H1 (cell line): ENCODE results near the gene KCND1. TPM values are rescaled to one million over a fixed set of nuclear protein-coding genes. Genes with fewer than 3 reads are reported as not detected.

Experiments used
- CTCF ChIA-PET: fragments of 300-600 bp; sonication (Branson Sonifier 250); formaldehyde crosslinking; loops from one replicate; lab custom pipeline; 2021; ENCODE audit not compliant: partially characterized antibody; lab: Charles Lee
- POLR2A ChIA-PET: fragments of 300-600 bp; sonication (Branson Sonifier 250); formaldehyde crosslinking; loops from one replicate; lab custom pipeline; 2021; ENCODE audit warnings: inconsistent platforms; ENCODE audit not compliant: partially characterized antibody; lab: Charles Lee
- DNase-seq, 2 experiments: peaks; one replicate each; pipeline versions ENCODE4 v3.0.0 to v3.0.0-alpha.2; 2010 to 2022; ENCODE audit warnings: low spot score in 2 of 2, low read depth in 1 of 2, mixed read lengths in 1 of 2
- FAIRE-seq: peaks from 2 replicates; lab custom pipeline; 2011; peaks lifted over from hg19 to GRCh38; lab: Jason Lieb, UNC
- H2AFZ ChIP-seq: 2 replicates; pipeline ENCODE4 v1.8.1; 2012; ENCODE audit warnings: low read length, inconsistent platforms
- H2AK5ac ChIP-seq: 2 replicates; pipeline ENCODE4 v1.6.1; 2013; ENCODE audit warnings: low read depth, low read length
- H2BK120ac ChIP-seq: replicated peaks from 2 replicates; pipeline ENCODE3; 2013; ENCODE audit warnings: low read depth, low read length, inconsistent platforms
- H2BK12ac ChIP-seq: 2 replicates; pipeline ENCODE4 v1.6.1; 2013; ENCODE audit warnings: low read depth, low read length
- H2BK15ac ChIP-seq: 2 replicates; pipeline ENCODE4 v1.6.1; 2013; ENCODE audit warnings: low read length
- H2BK20ac ChIP-seq: 2 replicates; pipeline ENCODE4 v1.6.1; 2013; ENCODE audit warnings: low read length
- H2BK5ac ChIP-seq: 2 replicates; pipeline ENCODE4 v1.6.1; 2013; ENCODE audit warnings: low read depth, low read length
- H3K14ac ChIP-seq: 2 replicates; pipeline ENCODE4 v1.6.1; 2013; ENCODE audit warnings: inconsistent platforms; ENCODE audit not compliant: insufficient read length
- H3K18ac ChIP-seq: 2 replicates; pipeline ENCODE4 v1.6.1; 2013; ENCODE audit warnings: low read length; ENCODE audit errors: extremely low read depth
- H3K23ac ChIP-seq: 2 replicates; pipeline ENCODE4 v1.6.1; 2013; ENCODE audit warnings: inconsistent platforms; ENCODE audit not compliant: insufficient read length
- H3K23me2 ChIP-seq: 2 replicates; pipeline ENCODE4 v1.6.1; 2013; ENCODE audit warnings: low read depth, low read length
- H3K27ac ChIP-seq: 2 replicates; pipeline ENCODE4 v1.6.1; 2011; ENCODE audit warnings: low read depth, low read length, inconsistent platforms
- H3K27me3 ChIP-seq, 4 experiments: replicated peaks in 1 of 4; 1 replicate in 1 of 4; 2 replicates in 3 of 4; pipeline versions ENCODE4 v1.6.1 to v1.8.1; 2011 to 2013; ENCODE audit warnings: low read length in 3 of 4, mild to moderate bottlenecking in 3 of 4, inconsistent platforms in 2 of 4, mixed read lengths in 2 of 4, moderate library complexity in 1 of 4; ENCODE audit not compliant: control insufficient read depth in 3 of 4, insufficient read depth in 3 of 4; ENCODE audit errors: extremely low read depth in 1 of 4
- H3K36me3 ChIP-seq, 4 experiments: 2 replicates each; pipeline versions ENCODE4 v1.6.1 to v1.8.1; 2011 to 2013; ENCODE audit warnings: mild to moderate bottlenecking in 4 of 4, low read length in 3 of 4, moderate library complexity in 2 of 4, control low read depth in 1 of 4, inconsistent platforms in 1 of 4; ENCODE audit not compliant: insufficient read depth in 4 of 4, control insufficient read depth in 2 of 4
- H3K4ac ChIP-seq: replicated peaks from 2 replicates; pipeline ENCODE3; 2013; ENCODE audit warnings: low read length, low read depth, mixed read lengths, inconsistent platforms; ENCODE audit not compliant: insufficient read length
- H3K4me1 ChIP-seq, 4 experiments: replicated peaks in 1 of 4; 1 replicate in 1 of 4; 2 replicates in 3 of 4; pipeline versions ENCODE4 v1.6.1 to v1.8.1; 2011 to 2013; ENCODE audit warnings: low read length in 3 of 4, inconsistent platforms in 2 of 4, mixed read lengths in 1 of 4; ENCODE audit not compliant: insufficient read depth in 4 of 4, control insufficient read depth in 3 of 4
- H3K4me2 ChIP-seq, 2 experiments: 2 replicates each; pipeline versions ENCODE4 v1.6.1 to v1.8.1; 2011 to 2013; ENCODE audit warnings: low read depth in 2 of 2, low read length in 2 of 2, control low read depth in 1 of 2, inconsistent platforms in 1 of 2, mild to moderate bottlenecking in 1 of 2; ENCODE audit not compliant: insufficient read depth in 1 of 2
- H3K4me3 ChIP-seq, 4 experiments: fragments of 200-600, 300-600 bp in 1 of 4; sonication (generic), shearing (Covaris generic), sonication (Bioruptor Twin) in 1 of 4; 2 replicates each; pipeline versions ENCODE4 v1.5.1 to v1.8.1; 2011 to 2016; ENCODE audit warnings: low read length in 4 of 4, low read depth in 3 of 4, control low read depth in 2 of 4, inconsistent platforms in 2 of 4, mild to moderate bottlenecking in 2 of 4, mixed read lengths in 1 of 4, moderate library complexity in 1 of 4; ENCODE audit not compliant: insufficient read depth in 2 of 4; ENCODE audit errors: extremely low read depth in 1 of 4
- H3K56ac ChIP-seq: replicated peaks from 2 replicates; pipeline ENCODE3; 2013; ENCODE audit warnings: low read depth, mild to moderate bottlenecking, mixed read lengths, low read length, inconsistent platforms; ENCODE audit not compliant: insufficient read length
- H3K79me1 ChIP-seq: 2 replicates; pipeline ENCODE4 v1.6.1; 2013; ENCODE audit warnings: low read depth, low read length, control low read depth
- H3K79me2 ChIP-seq, 2 experiments: 2 replicates each; pipeline versions ENCODE4 v1.6.1 to v1.8.1; 2012 to 2013; ENCODE audit warnings: low read length in 2 of 2, mild to moderate bottlenecking in 2 of 2, inconsistent platforms in 1 of 2; ENCODE audit not compliant: insufficient read depth in 2 of 2, control insufficient read depth in 1 of 2
- H3K9ac ChIP-seq, 4 experiments: replicated peaks in 1 of 4; 1 replicate in 1 of 4; 2 replicates in 3 of 4; pipeline versions ENCODE4 v1.6.1 to v1.8.1; 2011 to 2013; ENCODE audit warnings: low read depth in 3 of 4, low read length in 3 of 4, control low read depth in 2 of 4, mild to moderate bottlenecking in 2 of 4, moderate library complexity in 2 of 4, inconsistent platforms in 1 of 4; ENCODE audit errors: extremely low read depth in 1 of 4
- H3K9me3 ChIP-seq, 2 experiments: 2 replicates each; pipeline versions ENCODE4 v1.6.1 to v1.8.1; 2012 to 2013; ENCODE audit warnings: mild to moderate bottlenecking in 2 of 2, moderate library complexity in 2 of 2, control low read depth in 1 of 2, inconsistent platforms in 1 of 2, low read depth in 1 of 2, low read length in 1 of 2, mixed read lengths in 1 of 2; ENCODE audit not compliant: insufficient read depth in 2 of 2
- H4K20me1 ChIP-seq, 2 experiments: replicated peaks in 1 of 2; 2 replicates each; pipeline versions ENCODE3 to v1.8.1; 2011 to 2013; ENCODE audit warnings: inconsistent platforms in 2 of 2, low read length in 2 of 2, mild to moderate bottlenecking in 1 of 2; ENCODE audit not compliant: insufficient read depth in 2 of 2, control insufficient read depth in 1 of 2
- H4K5ac ChIP-seq: 2 replicates; pipeline ENCODE4 v1.6.1; 2013; ENCODE audit warnings: low read length, low read depth, mixed read lengths, inconsistent platforms; ENCODE audit not compliant: insufficient read length
- H4K8ac ChIP-seq: 2 replicates; pipeline ENCODE4 v1.8.0; 2013; ENCODE audit warnings: mild to moderate bottlenecking, moderate library complexity, low read length, inconsistent platforms; ENCODE audit not compliant: insufficient read depth; ENCODE audit errors: extremely low read depth
- H4K91ac ChIP-seq: replicated peaks from 2 replicates; pipeline ENCODE3; 2013; ENCODE audit warnings: low read length, mixed read lengths, inconsistent platforms; ENCODE audit not compliant: insufficient read length
- BCL11A ChIP-seq, 2 experiments: IDR thresholded peaks; one replicate each; pipeline ENCODE4 v1.6.1; 2011; ENCODE audit warnings: low read depth in 2 of 2, low read length in 2 of 2, mild to moderate bottlenecking in 2 of 2
- EGR1 ChIP-seq: IDR thresholded peaks from 2 replicates; pipeline ENCODE4 v1.6.1; 2011; ENCODE audit warnings: low read depth, low read length, borderline replicate concordance
- EZH2 ChIP-seq: fragments of 200-600 bp; sonication (generic); IDR thresholded peaks from 2 replicates; pipeline ENCODE4 v1.7.1; 2012; ENCODE audit warnings: low read depth, mild to moderate bottlenecking, moderate library complexity, low read length, inconsistent platforms; ENCODE audit not compliant: severe bottlenecking
- GTF2F1 ChIP-seq: IDR thresholded peaks from 2 replicates; pipeline ENCODE4 v1.6.1; 2012; ENCODE audit warnings: low read depth, low read length, improper control_type of control experiment, borderline replicate concordance
- HDAC6 ChIP-seq: IDR thresholded peaks from one replicate; pipeline ENCODE4 v1.7.1; 2012; ENCODE audit warnings: low read depth, mild to moderate bottlenecking, inconsistent platforms, low read length, moderate library complexity
- JUND ChIP-seq: IDR thresholded peaks from 2 replicates; pipeline ENCODE4 v1.6.1; 2011; ENCODE audit warnings: mild to moderate bottlenecking, improper control_type of control experiment, low read length
- KDM1A ChIP-seq: fragments of 200-600, 300-600 bp; sonication (generic); IDR thresholded peaks from 2 replicates; pipeline ENCODE4 v1.7.1; 2016; ENCODE audit warnings: mild to moderate bottlenecking, low read length, borderline replicate concordance
- KDM4A ChIP-seq: IDR thresholded peaks from one replicate; pipeline ENCODE4 v1.7.1; 2012; ENCODE audit warnings: low read depth, mild to moderate bottlenecking, moderate library complexity, low read length, inconsistent platforms; ENCODE audit not compliant: severe bottlenecking
- POLR2AphosphoS5 ChIP-seq: IDR thresholded peaks from 2 replicates; pipeline ENCODE4 v1.6.1; 2011; ENCODE audit warnings: low read depth, low read length
- RXRA ChIP-seq: IDR thresholded peaks from 2 replicates; pipeline ENCODE4 v1.6.1; 2011; ENCODE audit warnings: low read depth, mild to moderate bottlenecking, low read length, moderate library complexity; ENCODE audit not compliant: insufficient read depth
- SP2 ChIP-seq: IDR thresholded peaks from 2 replicates; pipeline ENCODE4 v1.6.1; 2012; ENCODE audit warnings: mild to moderate bottlenecking, low read length, inconsistent platforms
- SUZ12 ChIP-seq: fragments of 200-600 bp; sonication (generic); IDR thresholded peaks from 2 replicates; pipeline ENCODE4 v1.6.1; 2012; ENCODE audit warnings: mild to moderate bottlenecking, inconsistent platforms, low read length, moderate library complexity, mixed read lengths
- TCF12 ChIP-seq: IDR thresholded peaks from 2 replicates; pipeline ENCODE4 v1.6.1; 2011; ENCODE audit warnings: low read depth, mild to moderate bottlenecking, low read length
- polyA plus RNA-seq, 7 experiments: library from polyadenylated mRNA; depleted of rRNA in 3 of 7; stranded (reverse) in 5 of 7; unstranded in 2 of 7; fragments of >200 nt in 5 of 7; fragments of 200-250 nt in 2 of 7; gene quantifications; 1 replicate in 5 of 7; 2 replicates in 1 of 7; 4 replicates in 1 of 7; pipeline versions ENCODE4 v1.2.1 to v1.2.3, GENCODE V29; 2011 to 2013; ENCODE audit warnings: missing spikeins in 2 of 7, mixed read lengths in 2 of 7
- total RNA-seq: library from RNA; stranded (reverse); fragmentation: NEBNext Ultra II Directional; extraction: Animal tissue kit (Norgen Biotek cat#: 25700); gene quantifications from 2 replicates; pipeline ENCODE4 v1.2.1, GENCODE V29; 2021

KCND1 gene
- total and polyA plus RNA-seq, 2 of the 8 experiments (the other 6 are each of a cell fraction or from before 2014, with no cell fraction given): 3.1 to 6.8 TPM

- no peaks in the 10 kb centered on the region for H3K79me2 ChIP-seq
- H4K91ac ChIP-seq: no peak overlapping the region
- no peak overlapping the region for H3K18ac ChIP-seq
- no peak overlapping the region for H3K4me2 ChIP-seq
- H3K23me2 ChIP-seq: no peaks in the 10 kb centered on the region
- no peak overlapping the region for H3K4me3 ChIP-seq
- H2BK120ac ChIP-seq: no peak overlapping the region
- no peak overlapping the region for H3K14ac ChIP-seq
- H2BK15ac ChIP-seq: no peak overlapping the region
- H3K4ac ChIP-seq: no peak overlapping the region
- no peaks in the 10 kb centered on the region for H3K4me1 ChIP-seq
- no peaks in the 10 kb centered on the region for H3K27me3 ChIP-seq
- no peak overlapping the region for H2AFZ ChIP-seq
- H4K5ac ChIP-seq: no peak overlapping the region
- H2BK20ac ChIP-seq: no peak overlapping the region
- H3K56ac ChIP-seq: no peak overlapping the region
- H3K79me1 ChIP-seq: no peaks in the 10 kb centered on the region
- no peak for FAIRE-seq
- peaks cover 0 to 4% of the 10 kb centered on the region in 2 experiments for H4K20me1 ChIP-seq
- H3K9ac ChIP-seq: no peak overlapping the region
- no peak overlapping the region for H3K27ac ChIP-seq
- H4K8ac ChIP-seq: no peak overlapping the region
- TF ChIP-seq EZH2: no peak
- TF ChIP-seq HDAC6: no peak
- no peak for TF ChIP-seq EGR1
- no peak for TF ChIP-seq KDM1A
- no peak for TF ChIP-seq POLR2AphosphoS5
- TF ChIP-seq TCF12: no peak
- no peak for TF ChIP-seq SP2
- no peak for TF ChIP-seq JUND
- no peak for TF ChIP-seq KDM4A
- no peak for TF ChIP-seq BCL11A (IDR thresholded peaks at IDR 0.05; ENCODE audit: low read depth in 2 of 2, low read length in 2 of 2)
- no peak for TF ChIP-seq GTF2F1
- TF ChIP-seq RXRA: no peak
- no peak for TF ChIP-seq SUZ12
- H2BK5ac ChIP-seq: no peak overlapping the region
- H3K23ac ChIP-seq: no peak overlapping the region
- H3K36me3 ChIP-seq: peaks cover 0 to 49% (median 19%) of the 10 kb centered on the region in 4 experiments; a peak in 6 of 8 replicates
- no peak overlapping the region for H2BK12ac ChIP-seq
- no peaks in the 10 kb centered on the region for H3K9me3 ChIP-seq
- ChIA-PET CTCF (no interaction called here), POLR2A (interaction anchor here (0.7 to 2.0 kb wide), 6 partner anchors 10 to 91 kb away, joined by 3 to 10 read pairs (median 3); partner anchors contain the start of gene KCND1)
- DNase-seq: no peak
- H2AK5ac ChIP-seq: no peak overlapping the region
Observed at GRCh38 chrX:48992341-48992740, 20.7 kb upstream of the KCND1 start.
